NCI-H146 treated with DMSO at 0.1 percent for 48 hours (cell line): ENCODE data around the gene LETMD1.

Experiments
- DNase-seq: peaks from one replicate; lab custom pipeline; 2025; ENCODE audit not compliant: unreplicated experiment; lab: John Stamatoyannopoulos, UW

The LETMD1 gene

DNA sequence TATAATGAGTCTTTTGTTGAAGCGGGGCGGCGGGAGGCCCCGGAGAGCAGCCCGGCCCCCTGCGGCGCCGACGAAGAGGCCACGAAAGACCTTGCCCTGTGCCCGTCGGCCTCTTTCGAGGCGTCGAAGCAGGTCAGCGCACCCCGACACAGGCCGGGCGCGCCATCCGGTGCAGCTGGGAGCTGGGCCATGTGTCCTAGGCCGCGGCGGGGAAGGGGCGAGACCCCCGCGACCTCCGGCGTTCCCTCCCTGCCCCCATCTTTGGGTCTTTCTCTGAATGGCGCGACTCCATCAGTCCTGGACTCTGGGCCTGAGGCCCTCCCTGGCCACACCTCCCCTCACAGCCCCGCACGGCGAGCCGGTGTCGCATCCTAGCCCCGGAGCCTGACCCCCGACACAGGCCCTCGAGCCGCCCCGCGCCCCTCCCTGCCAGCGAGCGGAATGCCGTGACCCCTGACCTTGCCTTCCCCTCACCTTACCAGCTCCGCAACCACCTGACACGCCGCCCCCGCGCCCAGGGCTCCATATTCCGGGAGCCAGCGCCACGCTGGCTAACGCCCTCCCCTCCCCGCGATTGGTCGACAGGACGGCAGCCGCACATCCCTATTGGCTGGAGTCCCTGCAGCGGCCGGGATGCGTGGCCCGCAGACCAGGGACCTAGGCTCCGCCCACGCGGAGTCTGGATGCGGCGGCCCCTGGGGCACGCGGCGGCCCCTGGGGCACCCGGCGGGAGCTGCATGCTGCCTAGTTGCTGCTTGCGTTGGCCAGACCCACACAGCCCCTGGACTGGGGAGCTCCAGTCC lies 22.1 kb upstream of the LETMD1 start, which contains the start of gene SLC11A2:
Gene SLC11A2 (minus strand): TSS at position 549 of the 803 bp plus-strand sequence. CDS start 15,656 bp downstream, outside the sequence.
- peak; percentile 97 for DNase-seq

DNA sequence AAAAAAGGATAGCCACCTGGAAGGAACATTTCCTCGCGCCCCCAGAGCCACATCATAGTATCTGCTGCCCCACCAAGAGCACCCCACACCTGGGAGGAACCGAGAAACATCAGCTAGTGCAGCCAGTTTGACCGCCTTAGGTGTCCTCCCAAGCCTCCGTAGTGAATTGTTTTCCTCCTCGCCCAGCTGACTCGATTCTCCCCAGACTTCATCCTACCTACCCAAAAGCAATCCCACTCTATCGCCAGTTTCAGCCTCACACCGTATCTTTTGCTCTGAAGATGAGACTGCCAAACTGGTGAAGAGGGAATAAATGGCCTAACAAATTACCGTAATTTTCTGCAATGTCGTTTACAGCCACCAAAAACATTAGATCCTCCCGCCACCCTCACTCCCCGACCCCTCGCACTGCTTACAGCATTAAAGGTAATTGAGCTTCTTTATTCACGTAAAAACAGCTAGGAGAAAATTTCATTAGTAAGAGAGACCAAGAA lies 20.7 kb upstream of the LETMD1 start:
- DNase-seq: no peak

DNA sequence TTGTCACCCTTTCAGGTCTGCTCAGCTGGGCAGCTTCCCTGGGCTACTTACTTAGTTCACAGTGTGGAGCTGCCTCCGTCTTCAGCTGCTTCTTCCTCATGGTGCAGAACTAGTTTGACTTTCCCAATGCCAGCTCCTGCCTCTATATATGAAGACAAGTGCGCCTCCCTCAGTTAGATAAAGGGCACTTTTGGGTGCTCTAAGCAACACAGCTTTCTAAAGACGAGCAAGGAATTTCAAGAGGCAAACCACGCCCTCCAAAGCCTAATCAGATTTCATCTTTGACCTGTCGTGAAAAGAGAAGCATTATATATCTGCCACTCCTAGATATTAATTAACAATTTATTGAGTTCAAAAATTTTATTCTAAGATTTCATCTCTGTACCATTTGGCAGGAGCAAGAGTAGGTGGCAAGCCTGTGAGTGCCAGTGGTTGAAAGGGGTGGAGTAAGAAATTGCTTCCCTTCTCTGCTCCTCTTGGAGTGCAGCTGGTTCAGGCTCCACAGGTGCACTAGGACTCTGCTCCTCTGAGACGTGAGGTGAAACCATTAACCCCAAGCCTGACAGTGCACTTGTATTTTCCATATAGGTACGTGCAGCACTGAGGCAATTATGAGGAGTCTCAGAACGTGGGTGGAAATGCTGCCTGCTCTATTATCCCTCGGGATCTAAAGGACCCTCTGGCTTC lies 19.9 kb upstream of the LETMD1 start:
- DNase-seq: peak; percentile 56

- DNase-seq: no peak
Observed at GRCh38 chr12:51028813-51029150, 19.3 kb upstream of the LETMD1 start.

DNA sequence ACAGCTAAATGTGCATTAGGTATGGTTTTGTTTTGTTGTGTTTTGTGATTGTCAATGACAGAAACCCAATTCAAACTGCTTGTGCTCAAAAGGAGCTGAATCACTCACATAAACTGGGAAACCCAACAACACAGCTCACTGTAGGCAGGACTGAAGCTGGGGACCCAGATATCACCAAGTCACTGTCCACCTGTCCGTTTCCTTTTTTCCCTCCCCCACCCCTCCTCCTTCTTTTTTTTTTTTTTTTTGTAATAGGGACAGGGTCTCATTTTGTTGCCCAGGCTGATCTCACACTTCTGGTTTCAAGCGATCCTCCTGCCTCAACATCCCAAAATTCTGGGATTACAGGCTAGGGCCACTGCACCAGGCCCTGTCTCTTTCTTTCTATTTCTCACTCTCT lies 15.1 kb upstream of the LETMD1 start:
- no peak for DNase-seq

DNA sequence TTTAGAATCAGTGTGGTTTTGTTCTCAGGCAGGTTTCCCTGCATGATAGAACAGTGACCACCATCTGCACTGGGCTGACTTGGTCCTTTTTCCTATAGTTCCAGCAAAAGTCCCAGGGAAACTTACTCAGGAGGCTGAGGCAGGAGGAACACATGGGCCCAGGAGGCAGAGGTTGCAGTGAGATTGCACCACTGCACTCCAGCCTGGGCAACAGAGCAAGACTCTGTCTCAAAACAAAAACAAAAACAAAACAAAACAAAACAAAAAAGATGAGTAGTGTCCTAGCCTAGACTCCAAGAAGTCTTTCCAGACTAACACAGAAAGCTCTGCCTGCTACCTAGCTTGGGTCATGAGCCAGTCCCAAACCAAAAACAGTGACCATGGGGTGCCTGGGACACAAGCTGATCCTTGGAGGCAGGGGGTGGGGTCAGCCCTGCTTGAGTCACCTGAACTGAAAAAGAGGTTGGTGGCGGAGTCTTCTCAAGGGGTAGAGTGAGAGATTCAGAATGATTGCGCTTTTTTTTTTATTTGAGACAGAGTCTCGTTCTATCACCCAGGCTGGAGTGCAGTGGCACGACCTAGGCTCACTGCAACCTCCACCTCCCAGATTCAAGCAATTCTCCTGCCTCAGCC lies 14.6 kb upstream of the LETMD1 start:
- no peak for DNase-seq

GRCh38 chr12:51036279-51036678 lies 11.8 kb upstream of the LETMD1 start:
- DNase-seq: no peak

DNA sequence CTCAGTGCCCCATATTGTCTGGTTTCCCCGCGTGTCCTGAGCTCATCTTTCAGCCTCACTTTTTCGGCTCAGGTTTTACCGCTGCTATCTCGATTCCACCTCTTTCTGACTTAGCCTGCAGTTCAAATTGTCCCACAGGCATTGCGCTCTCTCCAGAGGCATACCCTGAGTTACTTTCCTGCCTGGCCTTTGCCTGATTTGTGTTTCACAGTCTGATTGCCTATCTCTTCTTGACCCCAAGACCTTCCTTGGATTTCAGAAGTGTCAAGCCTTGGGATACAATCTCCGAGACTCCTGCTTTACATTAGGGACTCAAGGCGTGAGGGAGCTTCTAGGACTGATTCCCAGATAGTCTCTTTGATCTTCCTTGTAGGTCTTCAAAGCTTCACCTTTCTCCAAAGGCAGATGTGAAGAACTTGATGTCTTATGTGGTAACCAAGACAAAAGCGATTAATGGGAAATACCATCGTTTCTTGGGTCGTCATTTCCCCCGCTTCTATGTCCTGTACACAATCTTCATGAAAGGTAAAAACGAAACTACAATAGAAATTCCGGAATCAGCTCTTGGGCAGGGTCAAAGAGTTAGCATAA lies 629 bp downstream of the LETMD1 start:
- DNase-seq: no peak

GRCh38 chr12:51049525-51049924 lies 1.4 kb downstream of the LETMD1 start:
- no peak for DNase-seq

DNA sequence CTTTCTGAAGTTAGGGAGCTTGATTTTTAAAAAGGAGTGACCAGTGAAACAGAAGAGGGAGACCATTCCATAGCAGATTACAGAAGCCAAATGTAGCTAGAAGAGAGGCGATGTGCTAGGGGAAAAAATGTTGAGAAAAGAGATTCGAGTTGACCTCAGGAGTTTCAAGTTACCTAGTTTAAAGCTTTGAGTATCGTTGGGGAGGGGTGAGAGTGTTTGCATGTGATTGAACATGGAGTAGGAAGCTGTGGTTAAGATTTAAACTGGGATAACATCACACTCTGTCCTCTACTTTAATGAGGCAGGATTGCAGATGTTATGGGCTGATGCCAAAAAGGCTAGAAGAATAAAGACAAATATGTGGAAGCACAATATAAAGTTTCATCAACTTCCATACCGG lies 3.7 kb downstream of the LETMD1 start:
- DNase-seq: no peak

GRCh38 chr12:51055060-51055459 lies 6.9 kb downstream of the LETMD1 start:
- DNase-seq: no peak

- no peak for DNase-seq
Observed at GRCh38 chr12:51056242-51056641, 8.1 kb downstream of the LETMD1 start.

DNA sequence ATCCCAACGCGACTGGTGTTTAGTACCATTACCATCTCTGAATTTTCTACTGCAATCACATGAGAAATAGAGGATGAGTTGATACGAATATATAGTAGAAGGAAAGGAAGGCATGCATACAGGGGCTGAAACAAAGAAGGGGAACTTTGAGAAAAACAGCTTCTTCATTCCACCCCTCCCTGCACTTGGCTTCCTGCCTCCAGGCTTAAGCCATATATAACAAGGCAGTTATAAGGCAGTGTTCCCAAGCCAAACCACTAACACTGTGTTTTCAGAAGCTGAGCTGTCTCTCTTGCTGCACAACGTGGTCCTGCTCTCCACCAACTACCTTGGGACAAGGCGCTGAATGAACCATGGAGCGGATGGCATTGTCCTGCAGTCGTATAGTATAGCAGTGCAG lies 11.0 kb downstream of the LETMD1 start:
- no peak for DNase-seq

- DNase-seq: no peak
Observed at GRCh38 chr12:51062631-51063397, 14.7 kb downstream of the LETMD1 start.

- DNase-seq: no peak
Observed at GRCh38 chr12:51065530-51065929, 17.4 kb downstream of the LETMD1 start.

GRCh38 chr12:51067229-51067628 lies 19.1 kb downstream of the LETMD1 start:
- DNase-seq: no peak

DNA sequence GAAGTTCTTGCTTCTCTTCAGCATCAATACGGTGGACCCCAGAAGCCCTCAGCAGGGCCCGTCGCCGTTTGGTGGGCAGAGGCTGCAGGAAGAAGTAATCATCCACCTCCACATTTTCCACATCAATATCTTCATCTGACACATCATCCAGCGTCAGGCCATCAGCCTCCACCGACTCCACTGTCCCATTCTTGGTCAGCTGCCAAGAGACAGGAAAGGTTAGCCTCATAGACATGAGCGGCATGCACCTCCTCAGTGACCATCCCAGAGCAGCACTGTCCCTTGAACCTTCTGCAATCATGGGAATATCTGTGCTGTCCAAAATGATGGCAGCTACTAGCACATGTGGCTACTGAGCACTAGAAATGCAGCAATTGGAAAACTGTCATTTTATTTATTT lies 19.6 kb downstream of the LETMD1 start:
- no peak for DNase-seq

- DNase-seq: no peak
Observed at GRCh38 chr12:51070004-51070403, 21.9 kb downstream of the LETMD1 start.

DNA sequence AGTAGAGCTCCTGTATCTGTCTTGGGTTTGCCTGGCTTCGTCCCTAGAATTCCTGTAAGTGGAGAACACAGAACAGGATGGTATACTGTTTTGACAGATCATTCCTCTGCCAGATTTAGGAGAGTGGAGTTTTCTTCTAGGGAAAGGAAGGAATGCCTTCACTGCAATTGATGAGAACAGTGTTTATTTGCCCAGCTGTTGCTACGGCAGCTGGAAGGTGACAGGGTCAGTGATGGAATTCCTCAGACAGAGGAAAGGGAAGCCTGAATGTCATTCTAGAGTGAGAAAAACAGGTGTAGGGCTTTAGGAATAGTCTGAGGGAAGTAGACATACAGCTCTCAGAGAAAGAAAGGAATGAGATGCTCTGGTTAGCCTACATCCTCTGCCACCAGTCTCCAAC lies 23.5 kb downstream of the LETMD1 start:
- DNase-seq: no peak

- no peak for DNase-seq
Observed at GRCh38 chr12:51075390-51075789, 27.3 kb downstream of the LETMD1 start.
